Glutamatergic neuron (in vitro differentiated cells): Measurements from ENCODE around the gene GRB7. TPM values are rescaled to one million over a fixed set of nuclear protein-coding genes. Genes with fewer than 3 reads are reported as not detected.
"Not testable (repeated sequence)": the region's sequence is repeated elsewhere in the genome, so short reads cannot be mapped to it uniquely, and the experiment has no call there.

Experiments
- DNase-seq: peaks from one replicate; pipeline ENCODE4 v3.0.0; 2022
- H3K27ac Mint-ChIP-seq: one replicate; pipeline ENCODE4 v1.8.0; 2020; ENCODE audit warnings: mild to moderate bottlenecking, mixed read lengths, inconsistent platforms; ENCODE audit not compliant: unreplicated experiment
- H3K27me3 Mint-ChIP-seq: one replicate; pipeline ENCODE4 v1.8.0; 2020; ENCODE audit warnings: mild to moderate bottlenecking, moderate library complexity, mixed read lengths, inconsistent platforms; ENCODE audit not compliant: unreplicated experiment
- H3K36me3 Mint-ChIP-seq: one replicate; pipeline ENCODE4 v1.8.0; 2020; ENCODE audit warnings: mild to moderate bottlenecking, mixed read lengths, inconsistent platforms; ENCODE audit not compliant: unreplicated experiment
- H3K4me1 Mint-ChIP-seq: one replicate; pipeline ENCODE4 v1.8.0; 2020; ENCODE audit warnings: mild to moderate bottlenecking, low read depth, mixed read lengths, inconsistent platforms; ENCODE audit not compliant: unreplicated experiment
- H3K4me3 Mint-ChIP-seq: one replicate; pipeline ENCODE4 v1.8.0; 2020; ENCODE audit warnings: mild to moderate bottlenecking, mixed read lengths, inconsistent platforms; ENCODE audit not compliant: unreplicated experiment
- H3K9me3 Mint-ChIP-seq: one replicate; pipeline ENCODE4 v1.8.0; 2020; ENCODE audit warnings: mild to moderate bottlenecking, moderate library complexity, mixed read lengths, inconsistent platforms; ENCODE audit not compliant: unreplicated experiment
- CTCF ChIP-seq: fragments of 200-600 bp; sonication (generic); IDR thresholded peaks from one replicate; pipeline ENCODE4 v1.5.0; 2021; ENCODE audit not compliant: partially characterized antibody, unreplicated experiment
- total RNA-seq: library from RNA; stranded (reverse); fragmentation: NEBNext Ultra II Directional; extraction: Animal tissue kit (Norgen Biotek cat#: 25700); gene quantifications from one replicate; pipeline ENCODE4 v1.2.1, GENCODE V29; 2021; ENCODE audit not compliant: unreplicated experiment

Gene GRB7
- total RNA-seq, 1 donor from 2014 or later, result not detected

DNA sequence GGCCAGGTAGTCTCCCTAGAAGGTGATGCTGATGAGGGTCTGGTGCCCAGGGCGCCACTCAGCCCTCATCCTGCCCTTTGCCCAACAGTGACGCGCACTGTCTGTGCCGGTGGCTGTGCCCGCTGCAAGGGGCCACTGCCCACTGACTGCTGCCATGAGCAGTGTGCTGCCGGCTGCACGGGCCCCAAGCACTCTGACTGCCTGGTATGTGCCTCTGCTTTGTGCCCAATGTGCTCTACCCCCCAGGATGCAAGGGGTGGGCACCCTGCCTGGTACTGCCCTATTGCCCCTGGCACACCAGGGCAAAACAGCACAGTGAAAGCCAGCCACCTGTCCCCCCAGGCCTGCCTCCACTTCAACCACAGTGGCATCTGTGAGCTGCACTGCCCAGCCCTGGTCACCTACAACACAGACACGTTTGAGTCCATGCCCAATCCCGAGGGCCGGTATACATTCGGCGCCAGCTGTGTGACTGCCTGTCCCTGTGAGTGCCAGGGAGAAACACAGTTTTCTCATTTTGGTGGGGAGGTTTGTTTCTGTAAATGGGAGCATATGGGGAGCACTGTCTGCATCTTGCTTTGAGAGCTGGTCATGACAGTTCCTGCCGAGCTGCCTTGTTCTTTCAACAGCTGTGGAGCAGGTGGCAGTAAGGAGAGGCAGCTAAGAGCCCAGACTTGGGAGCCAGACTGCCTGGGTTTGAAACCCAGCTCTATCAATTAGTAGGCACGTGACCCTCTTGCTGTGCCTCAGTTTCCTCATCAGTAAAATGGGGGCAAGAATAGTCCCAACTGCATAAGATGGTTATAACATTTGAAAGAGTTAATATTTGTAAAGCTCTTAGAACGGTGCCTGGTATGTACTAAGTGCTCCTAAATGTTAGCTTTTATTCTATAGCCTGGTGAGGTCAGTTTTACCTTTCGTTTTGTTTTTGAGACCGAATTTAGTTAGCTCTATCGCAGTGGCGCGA is 27.5 kb upstream of the GRB7 start:
- Mint-ChIP-seq H3K27me3 (peaks cover 2% of the 10 kb centered on the region), H3K27ac (peak overlapping the region; percentile 43), H3K4me3 (no peak overlapping the region), H3K36me3 (no peaks in the 10 kb centered on the region), H3K4me1 (peaks cover 14% of the 10 kb centered on the region), H3K9me3 (peaks cover 11% of the 10 kb centered on the region)
- TF ChIP-seq CTCF, result no peak
- DNase-seq, result no peak

GRCh38 chr17:39711071-39711470 is 26.7 kb upstream of the GRB7 start:
- not testable (repeated sequence) for H3K36me3 Mint-ChIP-seq, DNase-seq, H3K27ac Mint-ChIP-seq, H3K4me3 Mint-ChIP-seq, H3K27me3 Mint-ChIP-seq
- Mint-ChIP-seq H3K9me3 (peaks cover 11% of the 10 kb centered on the region), H3K4me1 (peaks cover 14% of the 10 kb centered on the region)

- no peak overlapping the region for H3K4me3 Mint-ChIP-seq
- DNase-seq, result no peak
- peaks cover 11% of the 10 kb centered on the region for H3K9me3 Mint-ChIP-seq
- no peak overlapping the region for H3K27ac Mint-ChIP-seq
- no peaks in the 10 kb centered on the region for H3K36me3 Mint-ChIP-seq
- H3K4me1 Mint-ChIP-seq, result peaks cover 14% of the 10 kb centered on the region
- H3K27me3 Mint-ChIP-seq, result peaks cover 4% of the 10 kb centered on the region
- TF ChIP-seq CTCF, result no peak
Measured at GRCh38 chr17:39711851-39712250, 25.9 kb upstream of the GRB7 start.

- Mint-ChIP-seq H3K4me1 (peaks cover 8% of the 10 kb centered on the region), H3K9me3 (peaks cover 5% of the 10 kb centered on the region), H3K36me3 (no peaks in the 10 kb centered on the region), H3K27me3 (peaks cover 5% of the 10 kb centered on the region), H3K27ac (no peak overlapping the region), H3K4me3 (no peak overlapping the region)
- no peak for DNase-seq
- no peak for TF ChIP-seq CTCF
Measured at GRCh38 chr17:39714234-39714633, 23.5 kb upstream of the GRB7 start.

DNA sequence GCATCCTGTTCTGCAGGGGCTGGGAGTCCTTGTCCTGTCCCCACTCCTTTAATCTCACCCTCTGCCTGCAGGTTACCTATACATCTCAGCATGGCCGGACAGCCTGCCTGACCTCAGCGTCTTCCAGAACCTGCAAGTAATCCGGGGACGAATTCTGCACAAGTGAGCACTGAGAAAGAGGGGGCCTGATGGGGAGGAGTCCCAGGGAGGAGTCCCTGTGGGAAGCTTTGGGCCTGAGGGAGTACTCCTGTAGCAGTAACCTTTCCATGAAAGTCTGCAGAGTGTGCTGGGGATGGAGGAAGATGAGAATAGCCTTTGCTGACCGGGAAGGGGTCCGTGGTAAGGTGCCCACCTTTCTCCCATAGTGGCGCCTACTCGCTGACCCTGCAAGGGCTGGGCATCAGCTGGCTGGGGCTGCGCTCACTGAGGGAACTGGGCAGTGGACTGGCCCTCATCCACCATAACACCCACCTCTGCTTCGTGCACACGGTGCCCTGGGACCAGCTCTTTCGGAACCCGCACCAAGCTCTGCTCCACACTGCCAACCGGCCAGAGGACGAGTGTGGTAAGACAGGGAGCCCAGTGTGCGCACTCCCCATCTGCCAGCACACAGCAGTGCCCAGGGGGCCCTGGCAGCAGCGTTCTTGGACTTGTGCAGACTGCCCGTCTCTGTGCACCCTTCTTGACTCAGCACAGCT is 22.2 kb upstream of the GRB7 start:
- no peak for TF ChIP-seq CTCF
- no peak for DNase-seq
- no peak overlapping the region for H3K4me3 Mint-ChIP-seq
- peaks cover 3% of the 10 kb centered on the region for H3K9me3 Mint-ChIP-seq
- no peak overlapping the region for H3K27ac Mint-ChIP-seq
- peaks cover 3% of the 10 kb centered on the region for H3K4me1 Mint-ChIP-seq
- H3K36me3 Mint-ChIP-seq, result no peaks in the 10 kb centered on the region
- peaks cover 5% of the 10 kb centered on the region for H3K27me3 Mint-ChIP-seq
